Adrenal gland (tissue), 12 donors: ENCODE data around the gene RNASE13. TPM values are rescaled to one million over a fixed set of nuclear protein-coding genes. Genes with fewer than 3 reads are reported as not detected.
A peak's percentile ranks its signal among the peaks of the same experiment; 100 is the strongest.

Source experiments
- DNase-seq, 7 donors: peaks; one replicate each; pipeline ENCODE4 v3.0.0-alpha.2; 2019 to 2020
- H3K27ac ChIP-seq, 5 donors: fragments of 200-600 bp; sonication (generic) in 4 of 5; 1 replicate in 3 of 5; 2 replicates in 2 of 5; pipeline versions ENCODE4 v1.5.1 to v1.8.0; 2016 to 2020; ENCODE audit warnings: mild to moderate bottlenecking in 1 of 5
- H3K27me3 ChIP-seq: fragments of 200-600 bp; 2 replicates; pipeline ENCODE4 v1.8.0; 2021
- H3K36me3 ChIP-seq, 2 donors: fragments of 200-600 bp; replicated peaks in 1 of 2; 1 replicate in 1 of 2; 2 replicates in 1 of 2; pipeline versions ENCODE4 v1.5.1 to v1.8.0; 2018 to 2022
- H3K4me1 ChIP-seq, 2 donors: fragments of 200-600 bp; replicated peaks in 1 of 2; 1 replicate in 1 of 2; 2 replicates in 1 of 2; pipeline versions ENCODE4 v1.5.1 to v1.8.0; 2018 to 2021
- H3K4me3 ChIP-seq, 4 donors: fragments of 200-600 bp; sonication (generic) in 3 of 4; one replicate each; pipeline ENCODE4 v1.5.1; 2016 to 2018
- H3K9me3 ChIP-seq, 3 donors: fragments of 200-600 bp; sonication (generic) in 1 of 3; replicated peaks in 1 of 3; 1 replicate in 2 of 3; 2 replicates in 1 of 3; pipeline versions ENCODE4 v1.5.1 to v1.8.0; 2016 to 2021
- CTCF ChIP-seq, 6 experiments: fragments of 450-650 bp in 4 of 6; fragments of 200-600 bp in 2 of 6; sonication (generic) in 1 of 6; IDR thresholded peaks; 1 replicate in 5 of 6; 2 replicates in 1 of 6; pipeline versions ENCODE4 v1.5.1 to v1.8.0; 2016 to 2021; ENCODE audit warnings: antibody characterized with exemption in 6 of 6, mild to moderate bottlenecking in 2 of 6, moderate library complexity in 1 of 6
- POLR2A ChIP-seq, 2 donors: fragments of 450-650 bp; IDR thresholded peaks; one replicate each; pipeline ENCODE4 v1.6.1; 2017; ENCODE audit warnings: antibody characterized with exemption in 2 of 2, mild to moderate bottlenecking in 2 of 2, moderate library complexity in 1 of 2
- WGBS, 4 donors: extraction: QIAGEN DNeasy Blood & Tissue Kit in 2 of 4; methylation state at CpG; one replicate each; pipeline versions ENCODE4 v1.1.5 to v1.1.7; 2013 to 2017; 5-methylcytosine and 5-hydroxymethylcytosine counted together
- intact Hi-C, 2 donors: fragments of 100-400 bp; cut with DNase I; formaldehyde crosslinking; loops; one replicate each; pipeline versions ENCODE4 v1.14.1 to v1.15.0; 2022 to 2023
- polyA plus RNA-seq, 3 donors: library from polyadenylated mRNA; stranded (reverse); fragments of 200-250 nt in 2 of 3; fragments of 350-450 nt in 1 of 3; fragmentation: Illumina TruSeq in 1 of 3; extraction: RNeasy Lipid Tissue Mini Kit (QIAGEN cat#74804) in 1 of 3; gene quantifications; one replicate each; pipeline ENCODE4 v1.2.3, GENCODE V29; 2013 to 2014
- total RNA-seq, 9 donors: library from RNA; depleted of rRNA in 4 of 9; stranded (reverse); fragments of >200 nt in 4 of 9; fragments of 120-200 nt in 1 of 9; fragmentation: NEBNext Ultra II Directional in 1 of 9; extraction: Animal tissue kit (Norgen Biotek cat#: 25700) in 1 of 9; gene quantifications; one replicate each; pipeline versions ENCODE4 v1.1.0 to v1.2.4, GENCODE V29; 2013 to 2023
- donor health status: healthy with polysubstance abuse.
- donor health status: Bipolar disorder and iron deficiency.
- donor health status: DM: yes; HTN: yes; CAD: no.
- donor health status: DM: no; HTN: no; CAD: no.
- donor health status: DM: no; HTN: no; CAD: no.
- donor health status: DM: yes; HTN: yes; CAD: no.

The RNASE13 gene
- total and polyA plus RNA-seq, 12 donors, result 0.03 to 0.27 TPM; not detected in 10

- Histone ChIP-seq H3K27me3 (no peaks in the 10 kb centered on the region), H3K9me3 (no peaks in the 10 kb centered on the region), H3K4me1 (peaks cover 13 to 15% of the 10 kb centered on the region in 2 donors), H3K27ac (no peak overlapping the region), H3K4me3 (no peak overlapping the region), H3K36me3 (no peaks in the 10 kb centered on the region)
- intact Hi-C loops, result no loop called here
- TF ChIP-seq CTCF (IDR thresholded peaks at IDR 0.05) (no peak), POLR2A (IDR thresholded peaks at IDR 0.05) (no peak)
- WGBS, 4 donors, result 88 to 96% (median 90%) methylated on average over 12 of the region's 12 CpGs
- peak in 2 of 7 donors; percentile 9 to 13 for DNase-seq
Observed at GRCh38 chr14:21030531-21030930, 4.1 kb downstream of the RNASE13 start.

GRCh38 chr14:21029917-21030316 is 4.7 kb downstream of the RNASE13 start, which contains the start of gene TPPP2:
TSS of gene TPPP2 (plus strand) at chr14:21030217. CDS start at chr14:21030582, 365 bp downstream.
- 86 to 94% (median 94%) methylated on average over 5 of the region's 5 CpGs for WGBS, 4 donors
- Histone ChIP-seq H3K36me3 (no peaks in the 10 kb centered on the region), H3K4me3 (no peak within 1 kb of the TSS), H3K27ac (no peak within 1 kb of the TSS), H3K9me3 (no peaks in the 10 kb centered on the region), H3K4me1 (peaks cover 13 to 18% of the 10 kb centered on the region in 2 donors), H3K27me3 (no peaks in the 10 kb centered on the region)
- TF ChIP-seq POLR2A (IDR thresholded peaks at IDR 0.05) (no peak), CTCF (IDR thresholded peaks at IDR 0.05) (no peak)
- DNase-seq, result peak in 2 of 7 donors; percentile 7 to 13
- intact Hi-C loops, result no loop called here

- intact Hi-C loops, result no loop called here
- DNase-seq, result peak; percentile 45 to 76 (median 73)
- no peak overlapping the region for H3K4me3 ChIP-seq
- no peak for TF ChIP-seq POLR2A (IDR thresholded peaks at IDR 0.05)
- no peaks in the 10 kb centered on the region for H3K27me3 ChIP-seq
- no peaks in the 10 kb centered on the region for H3K9me3 ChIP-seq
- H3K27ac ChIP-seq, result peak overlapping the region; percentile 25 to 93 (median 68)
- 23 to 33% (median 31%) methylated on average over 1 to 3 of the region's 3 CpGs for WGBS, 4 donors
- peaks cover 0 to under 1% of the 10 kb centered on the region in 2 donors for H3K36me3 ChIP-seq
- peaks cover 33 to 38% of the 10 kb centered on the region in 2 donors for H3K4me1 ChIP-seq
Observed at GRCh38 chr14:21026988-21027315, 7.7 kb downstream of the RNASE13 start.

GRCh38 chr14:21026274-21026987 is 8.2 kb downstream of the RNASE13 start:
- Histone ChIP-seq H3K36me3 (peaks cover 0 to 6% of the 10 kb centered on the region in 2 donors), H3K27me3 (no peaks in the 10 kb centered on the region), H3K27ac (peak overlapping the region; percentile 25 to 93 (median 68)), H3K4me1 (peaks cover 36 to 43% of the 10 kb centered on the region in 2 donors), H3K9me3 (no peaks in the 10 kb centered on the region), H3K4me3 (peak overlapping the region in 1 of 4 donors; percentile 71)
- no peak for TF ChIP-seq CTCF (IDR thresholded peaks at IDR 0.05)
- peak in 1 of 2 donors; percentile 39 for TF ChIP-seq POLR2A (IDR thresholded peaks at IDR 0.05)
- intact Hi-C loops, result no loop called here
- 55 to 65% (median 63%) methylated on average over 5 to 7 of the region's 7 CpGs for WGBS, 4 donors
- no peak for DNase-seq
